Stimulated activated CD8-positive, alpha-beta memory T cell treated with anti-CD3 and anti-CD28 coated beads, Interleukin-4, amount 100 ng/mL, for 4 hours (primary cell): ENCODE measurements around the gene PRR20E.
"Not testable (repeated sequence)": the region's sequence is repeated elsewhere in the genome, so short reads cannot be mapped to it uniquely, and the experiment has no call there.

Experiments used
- DNase-seq, 2 donors: peaks; one replicate each; pipeline ENCODE4 v3.0.0-alpha.2; 2020; ENCODE audit warnings: low read depth in 2 of 2, low spot score in 1 of 2

The PRR20E gene

DNA sequence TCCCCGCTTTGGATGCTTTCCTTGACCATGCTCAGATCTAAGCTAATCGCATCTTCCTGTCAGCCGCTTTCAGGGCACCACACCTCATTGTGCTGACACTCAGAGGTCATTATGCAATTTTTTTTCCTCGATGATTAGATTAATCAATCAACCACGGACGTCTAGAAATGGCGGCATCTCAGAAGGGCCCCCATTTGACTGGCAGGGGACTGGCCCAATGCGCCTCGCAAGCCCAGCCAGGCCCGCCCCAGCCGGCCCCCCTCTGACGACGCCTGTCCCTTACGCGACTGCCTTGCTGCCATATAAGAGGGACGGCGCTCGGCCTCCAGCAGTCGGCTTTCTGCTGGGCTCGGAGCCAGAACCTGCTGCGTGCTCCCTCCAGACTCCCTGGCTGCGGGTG is at the start of gene PRR20E:
Gene PRR20E, plus strand, starts transcription at position 301 of the 400 bp plus-strand sequence. CDS start 387 bp downstream, outside the sequence.
- DNase-seq: not testable (repeated sequence)

DNA sequence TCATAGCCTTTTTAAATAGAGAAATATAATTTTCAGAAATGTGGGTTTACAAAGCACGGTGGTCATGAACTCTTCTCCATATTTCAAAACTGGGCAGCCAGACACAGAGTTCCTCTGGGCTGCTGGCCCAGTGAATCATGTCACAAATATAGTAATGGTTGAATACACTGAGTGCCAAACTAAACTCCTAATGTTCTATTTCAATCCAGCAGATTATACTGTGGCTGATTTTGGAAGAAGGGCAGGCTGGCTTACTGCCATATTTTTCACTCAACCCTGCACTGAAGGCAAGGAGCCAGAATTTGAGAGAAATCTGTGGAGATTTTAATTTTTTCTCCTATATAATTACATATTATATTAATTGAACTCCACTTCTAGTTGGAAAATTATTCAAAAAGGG is 43.3 kb upstream of the PRR20E start:
- no peak for DNase-seq

GRCh38 chr13:57128909-57129308 is 38.1 kb upstream of the PRR20E start:
- no peak for DNase-seq

DNA sequence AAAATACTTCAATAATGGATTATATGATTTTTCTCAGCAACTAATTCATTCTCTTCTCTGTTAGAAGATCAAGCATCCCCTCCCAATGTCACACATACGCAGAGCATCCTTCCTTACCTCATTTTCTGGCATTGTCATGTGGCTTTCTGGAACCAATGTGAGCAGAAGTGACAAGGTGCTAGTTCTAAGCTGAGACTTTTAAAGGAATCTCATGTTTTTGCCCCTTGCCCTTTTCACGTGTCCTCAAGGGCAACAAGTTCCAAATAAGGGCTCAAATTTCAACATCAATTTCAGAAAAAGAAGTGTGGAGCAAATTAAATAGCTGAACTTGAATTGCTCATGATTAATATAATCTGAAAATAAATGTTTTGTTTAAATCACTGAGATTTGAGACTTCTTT is 30.9 kb upstream of the PRR20E start:
- DNase-seq: no peak

GRCh38 chr13:57137585-57137984 is 29.4 kb upstream of the PRR20E start:
- no peak for DNase-seq

GRCh38 chr13:57138988-57139387 is 28.0 kb upstream of the PRR20E start:
- DNase-seq: no peak

DNA sequence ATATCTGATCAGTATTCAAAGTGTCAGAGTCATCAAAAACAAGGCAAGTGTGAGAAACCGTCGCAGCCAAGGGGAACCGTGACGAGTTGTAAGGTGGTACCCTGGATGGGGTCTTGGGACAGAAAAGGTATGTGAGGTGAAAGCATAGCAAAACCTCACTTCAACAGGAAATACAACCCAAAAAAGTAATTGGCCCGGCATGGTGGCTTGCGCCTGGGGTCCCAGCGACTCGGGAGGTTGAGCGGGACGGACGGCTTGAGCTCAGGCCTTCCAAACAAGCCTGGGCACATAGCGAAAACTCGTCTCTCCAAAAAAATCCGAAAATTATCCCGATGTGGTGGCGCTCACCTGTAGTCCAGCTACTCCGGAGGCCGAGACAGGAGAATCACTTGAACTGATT is 27.2 kb upstream of the PRR20E start:
- DNase-seq: not testable (repeated sequence)

GRCh38 chr13:57140235-57140968 is 26.6 kb upstream of the PRR20E start, which contains the start of gene PRR20A:
TSS of gene PRR20A (plus strand) at chr13:57140918. CDS start at chr13:57141305, 387 bp downstream.
- not testable (repeated sequence) for DNase-seq

GRCh38 chr13:57147188-57147587 is 19.8 kb upstream of the PRR20E start, which contains the start of gene PRR20B:
TSS of gene PRR20B (plus strand) at chr13:57147488. CDS start at chr13:57147875, 387 bp downstream.
- not testable (repeated sequence) for DNase-seq

DNA sequence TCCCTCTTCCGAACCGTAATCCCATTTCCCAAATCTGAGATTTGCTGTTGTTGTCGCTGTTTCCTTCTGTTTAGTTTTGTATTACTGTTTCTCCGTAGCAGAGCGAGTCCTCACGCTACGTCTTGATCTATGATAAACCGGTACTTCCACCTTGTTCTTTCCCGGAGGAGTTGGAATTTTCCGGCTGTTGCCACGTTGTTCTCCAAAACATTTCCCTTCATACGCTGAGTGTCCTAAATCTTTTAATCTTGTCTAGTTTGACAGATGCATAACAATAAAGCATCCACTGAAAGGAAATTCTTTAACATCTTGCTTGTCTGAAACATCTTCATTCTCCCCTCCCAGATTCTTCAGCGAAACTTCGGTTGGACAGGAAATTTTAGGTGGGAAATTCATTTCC is 18.9 kb upstream of the PRR20E start:
- DNase-seq: not testable (repeated sequence)

DNA sequence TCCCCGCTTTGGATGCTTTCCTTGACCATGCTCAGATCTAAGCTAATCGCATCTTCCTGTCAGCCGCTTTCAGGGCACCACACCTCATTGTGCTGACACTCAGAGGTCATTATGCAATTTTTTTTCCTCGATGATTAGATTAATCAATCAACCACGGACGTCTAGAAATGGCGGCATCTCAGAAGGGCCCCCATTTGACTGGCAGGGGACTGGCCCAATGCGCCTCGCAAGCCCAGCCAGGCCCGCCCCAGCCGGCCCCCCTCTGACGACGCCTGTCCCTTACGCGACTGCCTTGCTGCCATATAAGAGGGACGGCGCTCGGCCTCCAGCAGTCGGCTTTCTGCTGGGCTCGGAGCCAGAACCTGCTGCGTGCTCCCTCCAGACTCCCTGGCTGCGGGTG is 13.2 kb upstream of the PRR20E start, which contains the start of gene PRR20C:
Gene PRR20C, plus strand, starts transcription at position 301 of the 400 bp plus-strand sequence. CDS start 387 bp downstream, outside the sequence.
- DNase-seq: not testable (repeated sequence)

GRCh38 chr13:57160332-57160731 is 6.7 kb upstream of the PRR20E start, which contains the start of gene PRR20D:
TSS of gene PRR20D (plus strand) at chr13:57160632. CDS start at chr13:57161019, 387 bp downstream.
- not testable (repeated sequence) for DNase-seq

GRCh38 chr13:57191667-57192066 is 24.7 kb downstream of the PRR20E start:
- DNase-seq: no peak

GRCh38 chr13:57212989-57213388 is 46.0 kb downstream of the PRR20E start:
- no peak for DNase-seq
